ENCODE measurements around the gene EDRF1.
"Not testable (repeated sequence)": the region's sequence is repeated elsewhere in the genome, so short reads cannot be mapped to it uniquely, and the experiment has no call there.

The EDRF1 gene

GRCh38 chr10:125692196-125692595 is 27.3 kb upstream of the EDRF1 start:
- no peak overlapping the region for H3K27ac ChIP-seq (ENCODE audit: low read depth, low read length)
- H3K36me3 ChIP-seq (ENCODE audit: control insufficient read depth in 1 of 2, insufficient read depth in 2 of 2, low read length in 2 of 2), result no peaks in the 10 kb centered on the region
- H3K9ac ChIP-seq (ENCODE audit: low read depth in 1 of 2, low read length in 2 of 2), result no peak overlapping the region
- H3K9me3 ChIP-seq (ENCODE audit: control insufficient read depth in 1 of 2, low read length in 2 of 2), result no peaks in the 10 kb centered on the region
- no peaks in the 10 kb centered on the region for H3K4me1 ChIP-seq (ENCODE audit: control insufficient read depth in 1 of 2, insufficient read depth in 2 of 2, low read length in 2 of 2)
- H3K4me3 ChIP-seq (ENCODE audit: low read depth in 1 of 2, low read length in 2 of 2), result no peak overlapping the region
- H3K27me3 ChIP-seq (ENCODE audit: control insufficient read depth in 1 of 2, insufficient read depth in 2 of 2, low read length in 2 of 2), result peaks cover 7 to 14% of the 10 kb centered on the region in 2 donors

- Histone ChIP-seq H3K9ac (ENCODE audit: low read depth in 1 of 2, low read length in 2 of 2) (no peak overlapping the region), H3K36me3 (ENCODE audit: control insufficient read depth in 1 of 2, insufficient read depth in 2 of 2, low read length in 2 of 2) (no peaks in the 10 kb centered on the region), H3K4me3 (ENCODE audit: low read depth in 1 of 2, low read length in 2 of 2) (no peak overlapping the region), H3K27me3 (ENCODE audit: control insufficient read depth in 1 of 2, insufficient read depth in 2 of 2, low read length in 2 of 2) (peaks cover 7 to 14% of the 10 kb centered on the region in 2 donors), H3K27ac (ENCODE audit: low read depth, low read length) (no peak overlapping the region), H3K9me3 (ENCODE audit: control insufficient read depth in 1 of 2, low read length in 2 of 2) (no peaks in the 10 kb centered on the region), H3K4me1 (ENCODE audit: control insufficient read depth in 1 of 2, insufficient read depth in 2 of 2, low read length in 2 of 2) (no peaks in the 10 kb centered on the region)
Measured at GRCh38 chr10:125692601-125693523, 26.6 kb upstream of the EDRF1 start.

GRCh38 chr10:125693524-125693847 is 26.0 kb upstream of the EDRF1 start:
- Histone ChIP-seq H3K4me3 (ENCODE audit: low read depth in 1 of 2, low read length in 2 of 2) (no peak overlapping the region), H3K27me3 (ENCODE audit: control insufficient read depth in 1 of 2, insufficient read depth in 2 of 2, low read length in 2 of 2) (peaks cover 7 to 14% of the 10 kb centered on the region in 2 donors), H3K9me3 (ENCODE audit: control insufficient read depth in 1 of 2, low read length in 2 of 2) (no peaks in the 10 kb centered on the region), H3K9ac (ENCODE audit: low read depth in 1 of 2, low read length in 2 of 2) (no peak overlapping the region), H3K36me3 (ENCODE audit: control insufficient read depth in 1 of 2, insufficient read depth in 2 of 2, low read length in 2 of 2) (no peaks in the 10 kb centered on the region), H3K4me1 (ENCODE audit: control insufficient read depth in 1 of 2, insufficient read depth in 2 of 2, low read length in 2 of 2) (no peaks in the 10 kb centered on the region), H3K27ac (ENCODE audit: low read depth, low read length) (no peak overlapping the region)

- Histone ChIP-seq H3K36me3 (ENCODE audit: control insufficient read depth in 1 of 2, insufficient read depth in 2 of 2, low read length in 2 of 2) (no peaks in the 10 kb centered on the region), H3K9ac (ENCODE audit: low read depth in 1 of 2, low read length in 2 of 2) (no peak overlapping the region), H3K4me3 (ENCODE audit: low read depth in 1 of 2, low read length in 2 of 2) (no peak overlapping the region), H3K4me1 (ENCODE audit: control insufficient read depth in 1 of 2, insufficient read depth in 2 of 2, low read length in 2 of 2) (no peaks in the 10 kb centered on the region), H3K27ac (ENCODE audit: low read depth, low read length) (no peak overlapping the region), H3K27me3 (ENCODE audit: control insufficient read depth in 1 of 2, insufficient read depth in 2 of 2, low read length in 2 of 2) (peaks cover 7 to 14% of the 10 kb centered on the region in 2 donors), H3K9me3 (ENCODE audit: control insufficient read depth in 1 of 2, low read length in 2 of 2) (no peaks in the 10 kb centered on the region)
Measured at GRCh38 chr10:125694883-125695282, 24.6 kb upstream of the EDRF1 start.

- H3K4me1 ChIP-seq (ENCODE audit: control insufficient read depth in 1 of 2, insufficient read depth in 2 of 2, low read length in 2 of 2); H3K9ac ChIP-seq (ENCODE audit: low read depth in 1 of 2, low read length in 2 of 2); H3K4me3 ChIP-seq (ENCODE audit: low read depth in 1 of 2, low read length in 2 of 2); H3K27me3 ChIP-seq (ENCODE audit: control insufficient read depth in 1 of 2, insufficient read depth in 2 of 2, low read length in 2 of 2); H3K36me3 ChIP-seq (ENCODE audit: control insufficient read depth in 1 of 2, insufficient read depth in 2 of 2, low read length in 2 of 2); H3K9me3 ChIP-seq (ENCODE audit: control insufficient read depth in 1 of 2, low read length in 2 of 2); H3K27ac ChIP-seq (ENCODE audit: low read depth, low read length): not testable (repeated sequence)
Measured at GRCh38 chr10:125696884-125697283, 22.6 kb upstream of the EDRF1 start.

- Histone ChIP-seq H3K36me3 (ENCODE audit: control insufficient read depth in 1 of 2, insufficient read depth in 2 of 2, low read length in 2 of 2) (no peaks in the 10 kb centered on the region), H3K4me3 (ENCODE audit: low read depth in 1 of 2, low read length in 2 of 2) (no peak overlapping the region), H3K9ac (ENCODE audit: low read depth in 1 of 2, low read length in 2 of 2) (no peak overlapping the region), H3K4me1 (ENCODE audit: control insufficient read depth in 1 of 2, insufficient read depth in 2 of 2, low read length in 2 of 2) (no peaks in the 10 kb centered on the region), H3K9me3 (ENCODE audit: control insufficient read depth in 1 of 2, low read length in 2 of 2) (no peaks in the 10 kb centered on the region), H3K27ac (ENCODE audit: low read depth, low read length) (no peak overlapping the region), H3K27me3 (ENCODE audit: control insufficient read depth in 1 of 2, insufficient read depth in 2 of 2, low read length in 2 of 2) (peaks cover 0 to 4% of the 10 kb centered on the region in 2 donors)
Measured at GRCh38 chr10:125698481-125698998, 21.0 kb upstream of the EDRF1 start.

GRCh38 chr10:125699562-125700143 is 19.9 kb upstream of the EDRF1 start:
- no peaks in the 10 kb centered on the region for H3K36me3 ChIP-seq (ENCODE audit: control insufficient read depth in 1 of 2, insufficient read depth in 2 of 2, low read length in 2 of 2)
- H3K4me1 ChIP-seq (ENCODE audit: control insufficient read depth in 1 of 2, insufficient read depth in 2 of 2, low read length in 2 of 2), result no peaks in the 10 kb centered on the region
- peaks cover 0 to 4% of the 10 kb centered on the region in 2 donors for H3K27me3 ChIP-seq (ENCODE audit: control insufficient read depth in 1 of 2, insufficient read depth in 2 of 2, low read length in 2 of 2)
- H3K27ac ChIP-seq (ENCODE audit: low read depth, low read length), result no peak overlapping the region
- no peaks in the 10 kb centered on the region for H3K9me3 ChIP-seq (ENCODE audit: control insufficient read depth in 1 of 2, low read length in 2 of 2)
- H3K4me3 ChIP-seq (ENCODE audit: low read depth in 1 of 2, low read length in 2 of 2), result no peak overlapping the region
- H3K9ac ChIP-seq (ENCODE audit: low read depth in 1 of 2, low read length in 2 of 2), result no peak overlapping the region

- Histone ChIP-seq H3K27ac (ENCODE audit: low read depth, low read length) (no peak overlapping the region), H3K36me3 (ENCODE audit: control insufficient read depth in 1 of 2, insufficient read depth in 2 of 2, low read length in 2 of 2) (no peaks in the 10 kb centered on the region), H3K4me1 (ENCODE audit: control insufficient read depth in 1 of 2, insufficient read depth in 2 of 2, low read length in 2 of 2) (no peaks in the 10 kb centered on the region), H3K9ac (ENCODE audit: low read depth in 1 of 2, low read length in 2 of 2) (no peak overlapping the region), H3K9me3 (ENCODE audit: control insufficient read depth in 1 of 2, low read length in 2 of 2) (no peaks in the 10 kb centered on the region), H3K4me3 (ENCODE audit: low read depth in 1 of 2, low read length in 2 of 2) (no peak overlapping the region), H3K27me3 (ENCODE audit: control insufficient read depth in 1 of 2, insufficient read depth in 2 of 2, low read length in 2 of 2) (peaks cover 0 to 4% of the 10 kb centered on the region in 2 donors)
Measured at GRCh38 chr10:125700355-125700911, 19.1 kb upstream of the EDRF1 start.

GRCh38 chr10:125707541-125708468 is 11.7 kb upstream of the EDRF1 start:
- Histone ChIP-seq H3K4me1 (ENCODE audit: control insufficient read depth in 1 of 2, insufficient read depth in 2 of 2, low read length in 2 of 2) (peaks cover 3 to 13% of the 10 kb centered on the region in 2 donors), H3K27me3 (ENCODE audit: control insufficient read depth in 1 of 2, insufficient read depth in 2 of 2, low read length in 2 of 2) (no peaks in the 10 kb centered on the region), H3K27ac (ENCODE audit: low read depth, low read length) (no peak overlapping the region), H3K4me3 (ENCODE audit: low read depth in 1 of 2, low read length in 2 of 2) (no peak overlapping the region), H3K36me3 (ENCODE audit: control insufficient read depth in 1 of 2, insufficient read depth in 2 of 2, low read length in 2 of 2) (no peaks in the 10 kb centered on the region), H3K9ac (ENCODE audit: low read depth in 1 of 2, low read length in 2 of 2) (no peak overlapping the region), H3K9me3 (ENCODE audit: control insufficient read depth in 1 of 2, low read length in 2 of 2) (peaks cover 0 to 6% of the 10 kb centered on the region in 2 donors)

Data from duodenal mucosa (tissue), 2 donors.